HepG2 (cell line): Measurements from ENCODE around the gene ZFP1. TPM values are rescaled to one million over a fixed set of nuclear protein-coding genes. Genes with fewer than 3 reads are reported as not detected.

Experiments used
- ATF2 ChIP-seq: sonication (generic); formaldehyde crosslinking; IDR thresholded peaks from 2 replicates; pipeline ENCODE4 v1.4.0; 2020; ENCODE audit warnings: missing genetic modification reagents
- CSRNP2 ChIP-seq: sonication (generic); formaldehyde crosslinking; conservative IDR thresholded peaks from 2 replicates; pipeline ENCODE4 v1.8.0; 2022; ENCODE audit warnings: low read depth, missing genetic modification reagents
- DMAP1 ChIP-seq: IDR thresholded peaks from 2 replicates; pipeline ENCODE4 v1.6.1; 2016
- FOXM1 ChIP-seq: sonication (generic); formaldehyde crosslinking; IDR thresholded peaks from 2 replicates; pipeline ENCODE4 v1.5.0; 2020; ENCODE audit warnings: missing genetic modification reagents
- GZF1 ChIP-seq: sonication (generic); formaldehyde crosslinking; IDR thresholded peaks from 2 replicates; pipeline ENCODE4 v1.5.1; 2020; ENCODE audit warnings: mild to moderate bottlenecking, missing genetic modification reagents
- HMGXB4 ChIP-seq, 2 experiments: sonication (generic) in 1 of 2; formaldehyde crosslinking in 1 of 2; IDR thresholded peaks; 2 replicates each; pipeline versions ENCODE4 v1.4.0 to v1.6.1; 2018 to 2020; ENCODE audit warnings: missing genetic modification reagents in 2 of 2, borderline replicate concordance in 1 of 2, low read depth in 1 of 2, mild to moderate bottlenecking in 1 of 2, missing biosample characterization in 1 of 2
- JUN ChIP-seq: sonication (generic); formaldehyde crosslinking; IDR thresholded peaks from 2 replicates; pipeline ENCODE4 v1.4.0; 2020; ENCODE audit warnings: mild to moderate bottlenecking, missing genetic modification reagents
- PRDM4 ChIP-seq: sonication (generic); formaldehyde crosslinking; IDR thresholded peaks from 2 replicates; pipeline ENCODE4 v1.9.0; 2021; ENCODE audit warnings: missing genetic modification reagents, borderline replicate concordance
- SAFB2 ChIP-seq: sonication (generic); formaldehyde crosslinking; IDR thresholded peaks from 2 replicates; pipeline ENCODE4 v1.5.1; 2020; ENCODE audit warnings: missing genetic modification reagents, low read depth, mild to moderate bottlenecking, borderline replicate concordance
- U2AF2 ChIP-seq: fragments of 200-400 bp; formaldehyde crosslinking; IDR thresholded peaks from 2 replicates; pipeline ENCODE4 v1.6.1; 2017; ENCODE audit warnings: low read depth, mild to moderate bottlenecking, low read length
- ZBTB7A ChIP-seq: sonication (generic); formaldehyde crosslinking; IDR thresholded peaks from 2 replicates; pipeline ENCODE4 v1.8.0; 2022; ENCODE audit warnings: mild to moderate bottlenecking, missing genetic modification reagents
- ZFP41 ChIP-seq: sonication (generic); formaldehyde crosslinking; IDR thresholded peaks from 2 replicates; pipeline ENCODE4 v1.4.0; 2020; ENCODE audit warnings: mild to moderate bottlenecking, missing genetic modification reagents, borderline replicate concordance
- ZFP82 ChIP-seq: sonication (generic); formaldehyde crosslinking; IDR thresholded peaks from 2 replicates; pipeline ENCODE4 v1.5.1; 2020; ENCODE audit warnings: mild to moderate bottlenecking, missing genetic modification reagents, borderline replicate concordance
- ZNF563 ChIP-seq: sonication (generic); formaldehyde crosslinking; IDR thresholded peaks from 2 replicates; pipeline ENCODE4 v1.8.0; 2022; ENCODE audit warnings: mild to moderate bottlenecking, moderate library complexity, missing genetic modification reagents
- ZNF597 ChIP-seq: sonication (generic); formaldehyde crosslinking; IDR thresholded peaks from 2 replicates; pipeline ENCODE4 v1.5.0; 2020; ENCODE audit warnings: missing genetic modification reagents
- ZXDC ChIP-seq: sonication (generic); formaldehyde crosslinking; IDR thresholded peaks from 2 replicates; pipeline ENCODE4 v1.5.0; 2020; ENCODE audit warnings: mild to moderate bottlenecking, missing genetic modification reagents
- polyA plus RNA-seq, 8 experiments: library from polyadenylated mRNA; depleted of rRNA in 3 of 8; stranded (reverse) in 7 of 8; unstranded in 1 of 8; fragments of >200 nt; fragmentation: Illumina TruSeq in 4 of 8; extraction: Trizol in 4 of 8; gene quantifications; 2 replicates each; pipeline versions ENCODE4 v1.2.1 to v1.2.3, GENCODE V29; 2011 to 2016; ENCODE audit warnings: low read depth in 4 of 8, missing spikeins in 1 of 8, mixed read lengths in 1 of 8; ENCODE audit not compliant: insufficient read depth in 1 of 8
- total RNA-seq, 5 experiments: library from RNA; depleted of rRNA; stranded (reverse); fragments of >200 nt; fragmentation: Illumina TruSeq; extraction: Trizol; gene quantifications; 2 replicates each; pipeline ENCODE4 v1.2.3, GENCODE V29; 2016; ENCODE audit warnings: low read depth in 1 of 5

Gene ZFP1
- total and polyA plus RNA-seq, 2 of the 13 experiments (the other 11 are each of a cell fraction or from before 2014, with no cell fraction given), result 8.3 to 14.0 TPM

- TF ChIP-seq CSRNP2 (CRISPR knock-in tag) (no peak), U2AF2 (no peak), ZFP41 (CRISPR knock-in tag) (no peak), PRDM4 (CRISPR knock-in tag) (no peak), GZF1 (CRISPR knock-in tag) (no peak), FOXM1 (CRISPR knock-in tag) (0 out of 2 replicates have a peak, but pooled peaks have one; percentile 7), ZFP82 (CRISPR knock-in tag) (0 out of 2 replicates have a peak, but pooled peaks have one; percentile 44), ZNF563 (CRISPR knock-in tag) (no peak), DMAP1 (CRISPR knock-in tag) (peak; percentile 80; the same call in 1 of the 2 replicates), ZXDC (no peak), ATF2 (CRISPR knock-in tag) (peak; percentile 71), HMGXB4 (CRISPR knock-in tag; IDR thresholded peaks at IDR 0.05; ENCODE audit: borderline replicate concordance in 1 of 2, low read depth in 1 of 2) (peak; percentile 77 to 92), ZBTB7A (CRISPR knock-in tag) (no peak; the same call in 1 of the 2 replicates), JUN (CRISPR knock-in tag) (0 out of 2 replicates have a peak, but pooled peaks have one; percentile 61), ZNF597 (no peak), SAFB2 (no peak; the same call in 1 of the 2 replicates)
These were observed 37.4 kb upstream of the ZFP1 start (continued) for GRCh38 chr16:75110637-75111513.
